GM23338 (cell line): ENCODE results near the gene ZNF784. TPM values are rescaled to one million over a fixed set of nuclear protein-coding genes. Genes with fewer than 3 reads are reported as not detected.

Experiments used
- ATAC-seq: fragments of 200-7000 bp; cut with Tn5 transposase; 3 replicates; pipeline ENCODE4 v1.9.1; 2020
- DNase-seq: peaks from one replicate; pipeline ENCODE4 v3.0.0-alpha.2; 2015; ENCODE audit warnings: low spot score
- H2AFZ ChIP-seq: fragments of 200-600 bp; sonication (generic); 2 replicates; pipeline ENCODE4 v1.8.0; 2016; ENCODE audit warnings: antibody characterized with exemption, mild to moderate bottlenecking, moderate library complexity
- H3F3A ChIP-seq: fragments of 200-600 bp; sonication (generic); replicated peaks from 2 replicates; pipeline ENCODE4 v1.8.0; 2017; ENCODE audit warnings: antibody characterized with exemption, mixed run types, low read depth
- H3K27ac ChIP-seq: fragments of 200-600 bp; sonication (generic); 2 replicates; pipeline ENCODE4 v1.6.1; 2016; ENCODE audit warnings: low read depth
- H3K27me3 ChIP-seq: fragments of 200-600 bp; sonication (generic); 2 replicates; pipeline ENCODE4 v1.8.0; 2016; ENCODE audit warnings: mild to moderate bottlenecking, mixed run types, moderate library complexity; ENCODE audit not compliant: insufficient read depth
- H3K36me3 ChIP-seq: fragments of 200-600 bp; sonication (generic); 2 replicates; pipeline ENCODE4 v1.8.0; 2016; ENCODE audit warnings: mild to moderate bottlenecking; ENCODE audit not compliant: insufficient read depth
- H3K4me1 ChIP-seq: fragments of 200-600 bp; sonication (generic); 2 replicates; pipeline ENCODE4 v1.8.0; 2016; ENCODE audit warnings: mild to moderate bottlenecking, moderate library complexity; ENCODE audit not compliant: insufficient read depth
- H3K4me2 ChIP-seq: fragments of 200-600 bp; sonication (generic); 2 replicates; pipeline ENCODE4 v1.7.1; 2017; ENCODE audit warnings: mixed run types
- H3K4me3 ChIP-seq: fragments of 200-600 bp; sonication (generic); 2 replicates; pipeline ENCODE4 v1.6.1; 2016; ENCODE audit warnings: mixed run types
- H3K79me2 ChIP-seq: fragments of 200-600 bp; sonication (generic); replicated peaks from 2 replicates; pipeline ENCODE4 v1.8.0; 2017; ENCODE audit warnings: mild to moderate bottlenecking; ENCODE audit not compliant: insufficient read depth
- H3K9me2 ChIP-seq: fragments of 200-600 bp; sonication (generic); 2 replicates; pipeline ENCODE4 v1.8.0; 2017; ENCODE audit not compliant: insufficient read depth
- H4K20me1 ChIP-seq: fragments of 200-600 bp; sonication (generic); replicated peaks from 2 replicates; pipeline ENCODE4 v1.8.0; 2017; ENCODE audit warnings: mild to moderate bottlenecking; ENCODE audit not compliant: insufficient read depth
- H3K27ac Mint-ChIP-seq: 2 replicates; pipeline ENCODE4 v1.8.0; 2020; ENCODE audit warnings: inconsistent platforms, mild to moderate bottlenecking, moderate library complexity, mixed read lengths
- H3K27me3 Mint-ChIP-seq: 3 replicates; pipeline ENCODE4 v1.8.0; 2022; ENCODE audit warnings: low read depth, mild to moderate bottlenecking, moderate library complexity, mixed read lengths, inconsistent platforms; ENCODE audit not compliant: insufficient read depth, poor library complexity
- H3K36me3 Mint-ChIP-seq: 3 replicates; pipeline ENCODE4 v1.8.0; 2021; ENCODE audit warnings: low read depth, mild to moderate bottlenecking, inconsistent platforms, moderate library complexity, mixed read lengths
- H3K4me1 Mint-ChIP-seq: 3 replicates; pipeline ENCODE4 v1.8.0; 2020; ENCODE audit warnings: mild to moderate bottlenecking, inconsistent platforms, mixed read lengths
- H3K4me3 Mint-ChIP-seq: 3 replicates; pipeline ENCODE4 v1.8.0; 2021; ENCODE audit warnings: moderate library complexity, mild to moderate bottlenecking, inconsistent platforms, mixed read lengths
- H3K9me3 Mint-ChIP-seq: 3 replicates; pipeline ENCODE4 v1.8.0; 2020; ENCODE audit warnings: moderate library complexity, mild to moderate bottlenecking, inconsistent platforms, mixed read lengths
- CREB1 ChIP-seq: fragments of 250-450 bp; sonication (Bioruptor Pico); IDR thresholded peaks from 2 replicates; pipeline ENCODE4 v1.5.0; 2020; ENCODE audit warnings: low read depth, mild to moderate bottlenecking, moderate library complexity
- CTCF ChIP-seq, 2 experiments: fragments of 200-600 bp in 1 of 2; sonication (generic) in 1 of 2; conservative IDR thresholded peaks; 2 replicates each; pipeline versions ENCODE4 v1.5.1 to v1.6.1; 2016 to 2017; ENCODE audit warnings: antibody characterized with exemption in 2 of 2, low read depth in 2 of 2, mild to moderate bottlenecking in 2 of 2, moderate library complexity in 1 of 2
- ETS1 ChIP-seq: IDR thresholded peaks from 2 replicates; pipeline ENCODE4 v1.6.1; 2016; ENCODE audit warnings: antibody characterized with exemption
- EZH2 ChIP-seq: fragments of 200-600 bp; sonication (generic); IDR thresholded peaks from one replicate; pipeline ENCODE4 v1.8.0; 2017; ENCODE audit warnings: antibody characterized with exemption, mild to moderate bottlenecking, low read depth; ENCODE audit not compliant: unreplicated experiment
- EZH2phosphoT487 ChIP-seq: fragments of 200-600 bp; sonication (generic); IDR thresholded peaks from one replicate; pipeline ENCODE4 v1.8.1; 2018; ENCODE audit warnings: antibody characterized with exemption; ENCODE audit not compliant: unreplicated experiment
- POLR2AphosphoS5 ChIP-seq: IDR thresholded peaks from 2 replicates; pipeline ENCODE4 v1.6.1; 2016; ENCODE audit warnings: antibody characterized with exemption, low read depth
- STAT1 ChIP-seq: IDR thresholded peaks from one replicate; pipeline ENCODE4 v1.6.1; 2016; ENCODE audit warnings: antibody characterized with exemption; ENCODE audit not compliant: unreplicated experiment
- ZNF331 ChIP-seq: fragments of 250-450 bp; sonication (Bioruptor Pico); IDR thresholded peaks from 2 replicates; pipeline ENCODE4 v1.5.0; 2020; ENCODE audit warnings: low read depth, mild to moderate bottlenecking, moderate library complexity
- ZNF462 ChIP-seq: fragments of 250-450 bp; sonication (Bioruptor Pico); IDR thresholded peaks from 2 replicates; pipeline ENCODE4 v1.5.0; 2020; ENCODE audit warnings: mild to moderate bottlenecking, moderate library complexity
- polyA plus RNA-seq: library from polyadenylated mRNA; unstranded; fragments of >200 nt; fragmentation: Nextera tagmentation; extraction: Ambion mirVana; gene quantifications from 2 replicates; pipeline ENCODE4 v1.2.1, GENCODE V29; 2016
- total RNA-seq: library from RNA; depleted of rRNA; stranded (reverse); fragments of >200 nt; shearing (Covaris generic); gene quantifications from 2 replicates; pipeline ENCODE4 v1.2.3, GENCODE V29; 2014

ZNF784 gene
- total and polyA plus RNA-seq, 2 experiments from 2014 or later, result 1.5 to 6.7 TPM

- Mint-ChIP-seq H3K4me3 (peak within 1 kb of the TSS; percentile 99), H3K9me3 (peaks cover 6% of the 10 kb centered on the region), H3K36me3 (peaks cover 30% of the 10 kb centered on the region), H3K4me1 (peaks cover 28% of the 10 kb centered on the region), H3K27me3 (peaks cover 27% of the 10 kb centered on the region), H3K27ac (peak within 1 kb of the TSS; percentile 100)
- Histone ChIP-seq H3K27ac (peak within 1 kb of the TSS; percentile 94), H4K20me1 (no peaks in the 10 kb centered on the region), H3K9me2 (no peaks in the 10 kb centered on the region), H3F3A (peaks cover 21% of the 10 kb centered on the region), H3K4me2 (peak within 1 kb of the TSS; percentile 95), H2AFZ (peak within 1 kb of the TSS; percentile 2; the same call in 1 of the 2 replicates), H3K4me1 (peaks cover 18% of the 10 kb centered on the region), H3K36me3 (0 out of 2 replicates have a peak, but pooled peaks cover 3% of the 10 kb centered on the region), H3K79me2 (no peaks in the 10 kb centered on the region; the same call in 1 of the 2 replicates), H3K4me3 (peak within 1 kb of the TSS; percentile 58), H3K27me3 (no peaks in the 10 kb centered on the region)
- TF ChIP-seq ZNF331 (CRISPR knock-in tag) (no peak), CTCF (conservative IDR thresholded peaks at IDR 0.05; ENCODE audit: low read depth in 2 of 2) (no peak), STAT1 (no peak), CREB1 (CRISPR knock-in tag) (peak; percentile 90), EZH2 (no peak), ZNF462 (no peak), POLR2AphosphoS5 (no peak; the same call in 1 of the 2 replicates), ETS1 (peak; percentile 83), EZH2phosphoT487 (no peak)
- peak; percentile 61 for ATAC-seq
- peak; percentile 99 for DNase-seq
Observed at GRCh38 chr19:55599468-55599841, 24.9 kb downstream of the ZNF784 start, which contains the start of gene FIZ1. TSS of gene FIZ1 (minus strand) at chr19:55599517. CDS start at chr19:55597865, 1,652 bp downstream.
